Measurements from ENCODE around the gene WSCD2. TPM values are rescaled to one million over a fixed set of nuclear protein-coding genes. Genes with fewer than 3 reads are reported as not detected.

The WSCD2 gene
- total RNA-seq, 1 donor from 2014 or later = 1.7 TPM

DNA sequence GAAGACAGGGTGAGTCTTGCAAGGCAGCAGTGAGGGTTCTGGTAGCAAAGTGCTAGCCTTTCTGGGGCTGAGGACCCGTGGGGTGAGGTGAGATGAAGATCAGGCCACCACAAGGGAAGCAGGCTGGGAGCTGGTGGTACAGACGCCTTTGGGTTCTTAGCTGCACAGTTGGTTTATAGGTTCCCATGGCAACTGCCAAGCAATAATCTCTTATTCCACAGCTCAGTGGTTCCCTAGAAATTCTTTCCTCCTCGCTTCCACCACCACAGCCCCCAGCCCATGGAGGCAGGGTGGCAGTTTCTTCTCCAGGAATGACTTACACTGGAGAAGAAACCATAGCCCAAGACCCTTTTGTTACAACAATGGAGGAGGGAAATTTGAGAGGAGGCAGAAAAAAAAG lies 127.9 kb downstream of the WSCD2 start:
- H3K36me3 ChIP-seq = no peaks in the 10 kb centered on the region
- H3K9me3 ChIP-seq = peaks cover 23% of the 10 kb centered on the region
- DNase-seq (no peak), ATAC-seq (no peak)
- H3K4me1 ChIP-seq = no peaks in the 10 kb centered on the region
- TF ChIP-seq, protein P1, sequence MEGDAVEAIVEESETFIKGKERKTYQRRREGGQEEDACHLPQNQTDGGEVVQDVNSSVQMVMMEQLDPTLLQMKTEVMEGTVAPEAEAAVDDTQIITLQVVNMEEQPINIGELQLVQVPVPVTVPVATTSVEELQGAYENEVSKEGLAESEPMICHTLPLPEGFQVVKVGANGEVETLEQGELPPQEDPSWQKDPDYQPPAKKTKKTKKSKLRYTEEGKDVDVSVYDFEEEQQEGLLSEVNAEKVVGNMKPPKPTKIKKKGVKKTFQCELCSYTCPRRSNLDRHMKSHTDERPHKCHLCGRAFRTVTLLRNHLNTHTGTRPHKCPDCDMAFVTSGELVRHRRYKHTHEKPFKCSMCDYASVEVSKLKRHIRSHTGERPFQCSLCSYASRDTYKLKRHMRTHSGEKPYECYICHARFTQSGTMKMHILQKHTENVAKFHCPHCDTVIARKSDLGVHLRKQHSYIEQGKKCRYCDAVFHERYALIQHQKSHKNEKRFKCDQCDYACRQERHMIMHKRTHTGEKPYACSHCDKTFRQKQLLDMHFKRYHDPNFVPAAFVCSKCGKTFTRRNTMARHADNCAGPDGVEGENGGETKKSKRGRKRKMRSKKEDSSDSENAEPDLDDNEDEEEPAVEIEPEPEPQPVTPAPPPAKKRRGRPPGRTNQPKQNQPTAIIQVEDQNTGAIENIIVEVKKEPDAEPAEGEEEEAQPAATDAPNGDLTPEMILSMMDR (IDR thresholded peaks at IDR 0.05) = no peak
- H3K27ac ChIP-seq = no peak overlapping the region
- intact Hi-C loops (cut with DNase I) = no loop called here
- H3K4me3 ChIP-seq = no peak overlapping the region
- no peaks in the 10 kb centered on the region for H3K27me3 ChIP-seq

GRCh38 chr12:108257610-108258106 lies 128.6 kb downstream of the WSCD2 start:
- Histone ChIP-seq H3K9me3 (peaks cover 24% of the 10 kb centered on the region), H3K4me3 (no peak overlapping the region), H3K36me3 (no peaks in the 10 kb centered on the region), H3K27ac (no peak overlapping the region), H3K4me1 (no peaks in the 10 kb centered on the region), H3K27me3 (no peaks in the 10 kb centered on the region)
- intact Hi-C loops (cut with DNase I) = no loop called here
- no peak for DNase-seq
- TF ChIP-seq, protein P1 (IDR thresholded peaks at IDR 0.05) = no peak
- ATAC-seq = no peak

GRCh38 chr12:108260039-108260438 lies 131.0 kb downstream of the WSCD2 start:
- no peaks in the 10 kb centered on the region for H3K27me3 ChIP-seq
- DNase-seq (no peak), ATAC-seq (no peak)
- no peaks in the 10 kb centered on the region for H3K36me3 ChIP-seq
- intact Hi-C loops (cut with DNase I) = no loop called here
- TF ChIP-seq, protein P1 (IDR thresholded peaks at IDR 0.05) = no peak
- H3K4me1 ChIP-seq = no peaks in the 10 kb centered on the region
- peaks cover 24% of the 10 kb centered on the region for H3K9me3 ChIP-seq
- H3K4me3 ChIP-seq = no peak overlapping the region
- H3K27ac ChIP-seq = no peak overlapping the region

GRCh38 chr12:108260969-108261368 lies 131.9 kb downstream of the WSCD2 start:
- TF ChIP-seq, protein P1 (IDR thresholded peaks at IDR 0.05) = no peak
- no peaks in the 10 kb centered on the region for H3K36me3 ChIP-seq
- H3K27me3 ChIP-seq = no peaks in the 10 kb centered on the region
- H3K4me3 ChIP-seq = no peak overlapping the region
- no peaks in the 10 kb centered on the region for H3K4me1 ChIP-seq
- no peak overlapping the region for H3K27ac ChIP-seq
- ATAC-seq (no peak), DNase-seq (no peak)
- intact Hi-C loops (cut with DNase I) = no loop called here
- H3K9me3 ChIP-seq = peaks cover 24% of the 10 kb centered on the region

DNA sequence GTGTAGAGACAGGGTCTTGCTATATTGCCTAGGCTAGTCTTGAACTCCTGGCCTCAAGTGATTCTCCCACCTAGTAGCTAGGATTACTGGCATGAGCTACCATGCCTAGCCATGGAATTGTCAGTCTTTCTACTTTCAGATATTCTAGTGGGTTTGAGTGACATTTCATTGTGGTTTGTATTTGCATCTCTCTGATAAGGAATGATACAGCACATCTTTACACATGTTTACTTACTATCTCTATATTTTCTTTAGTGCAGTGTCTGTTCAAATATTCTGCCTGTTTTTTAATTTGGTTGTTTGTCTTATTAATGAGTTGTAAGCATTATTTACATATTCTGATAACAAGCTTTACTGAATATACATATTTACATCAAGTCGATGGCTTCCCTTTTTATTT lies 136.4 kb downstream of the WSCD2 start:
- Histone ChIP-seq H3K9me3 (peaks cover 15% of the 10 kb centered on the region), H3K27ac (no peak overlapping the region), H3K4me3 (no peak overlapping the region), H3K36me3 (no peaks in the 10 kb centered on the region), H3K4me1 (peaks cover 1% of the 10 kb centered on the region), H3K27me3 (no peaks in the 10 kb centered on the region)
- no peak for DNase-seq
- TF ChIP-seq, protein P1 (IDR thresholded peaks at IDR 0.05) = no peak
- intact Hi-C loops (cut with DNase I) = no loop called here
- no peak for ATAC-seq

DNA sequence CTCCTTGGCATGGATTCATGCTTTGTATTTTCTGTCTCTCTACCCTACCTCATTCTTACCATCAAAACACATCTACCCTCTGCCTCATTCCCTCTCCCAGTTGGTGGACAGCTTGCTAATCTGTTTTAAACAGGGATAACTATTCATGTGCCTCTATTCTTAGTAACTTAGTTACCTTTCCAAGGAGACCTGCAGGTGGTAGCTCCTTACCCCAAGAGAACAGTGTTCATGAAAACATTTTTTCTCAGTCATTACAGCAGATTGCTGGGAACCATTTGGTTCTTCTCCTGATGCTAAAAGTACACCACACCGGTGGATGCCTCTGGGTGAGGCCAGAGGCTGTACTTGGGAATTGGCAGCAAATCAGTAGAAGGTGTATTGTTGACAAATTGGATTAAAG lies 137.0 kb downstream of the WSCD2 start:
- Histone ChIP-seq H3K36me3 (no peaks in the 10 kb centered on the region), H3K27me3 (no peaks in the 10 kb centered on the region), H3K4me1 (peaks cover 4% of the 10 kb centered on the region), H3K9me3 (peaks cover 9% of the 10 kb centered on the region), H3K27ac (no peak overlapping the region), H3K4me3 (no peak overlapping the region)
- TF ChIP-seq, protein P1 (IDR thresholded peaks at IDR 0.05) = no peak
- ATAC-seq (no peak), DNase-seq (no peak)
- intact Hi-C loops (cut with DNase I) = no loop called here
